Measurements from ENCODE around the gene CLCN2. TPM values are rescaled to one million over a fixed set of nuclear protein-coding genes. Genes with fewer than 3 reads are reported as not detected.
A peak's percentile ranks its signal among the peaks of the same experiment; 100 is the strongest.

CLCN2 gene
- total RNA-seq, 4 donors from 2014 or later, result 13.7 to 246 (median 73.1) TPM

DNA sequence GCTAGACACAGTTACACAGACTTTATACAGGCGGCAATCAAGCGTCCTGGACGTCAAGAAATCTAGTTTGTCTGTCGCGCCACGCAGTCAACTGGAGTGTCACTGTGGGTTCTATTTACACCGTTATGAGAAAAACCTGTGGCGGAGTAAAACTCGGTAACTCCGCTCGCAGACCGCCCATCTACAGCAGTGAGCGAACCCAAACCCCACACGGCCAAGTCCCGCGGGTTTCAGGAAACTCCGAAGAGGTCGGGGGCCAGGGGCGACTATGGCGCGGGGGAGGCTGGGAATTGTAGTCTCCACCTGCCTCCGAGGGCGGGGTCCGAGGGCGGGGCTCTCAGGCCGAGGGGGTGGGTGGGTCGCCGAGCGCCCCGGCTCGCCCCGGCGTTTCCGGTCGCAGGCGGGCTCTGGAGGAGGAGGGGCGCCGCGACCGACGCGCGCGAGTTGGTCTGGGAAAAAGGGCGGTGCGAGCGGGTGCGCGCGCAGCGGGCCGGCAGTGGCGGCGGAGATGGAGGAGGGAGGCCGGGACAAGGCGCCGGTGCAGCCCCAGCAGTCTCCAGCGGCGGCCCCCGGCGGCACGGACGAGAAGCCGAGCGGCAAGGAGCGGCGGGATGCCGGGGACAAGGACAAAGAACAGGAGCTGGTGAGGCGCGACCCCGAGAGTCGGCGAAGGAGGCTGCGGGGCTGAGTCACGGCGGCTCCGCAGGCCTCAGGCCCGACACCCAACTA lies 62.5 kb downstream of the CLCN2 start, which contains the start of gene PSMD2:
PSMD2 (plus strand) TSS at position 483 of the 729 bp plus-strand sequence; CDS start at position 509, 26 bp downstream.
- in situ Hi-C loops (cut with MboI; ENCODE audit: low pct_ligation_motif_present in 1 of 4, low pct_unique_long_range_greater_than_20kb in 1 of 4, low sequenced_read_pairs in 3 of 4) (no loop called here), intact Hi-C loops (cut with DNase I; ENCODE audit: low total_unique reads) (no loop called here)
- Histone ChIP-seq H3K4me3 (peak within 1 kb of the TSS; percentile 67 to 82 (median 77)), H3K27ac (peak within 1 kb of the TSS; percentile 81 to 89 (median 88)), H3K4me1 (peaks cover 7 to 26% (median 12%) of the 10 kb centered on the region in 4 donors), H3K9me3 (no peaks in the 10 kb centered on the region), H3K27me3 (no peaks in the 10 kb centered on the region), H3K36me3 (peaks cover 0 to 35% (median 17%) of the 10 kb centered on the region in 4 donors)
- TF ChIP-seq EP300 (IDR thresholded peaks at IDR 0.05; ENCODE audit: low read depth), result no peak
- TF ChIP-seq, protein P1, sequence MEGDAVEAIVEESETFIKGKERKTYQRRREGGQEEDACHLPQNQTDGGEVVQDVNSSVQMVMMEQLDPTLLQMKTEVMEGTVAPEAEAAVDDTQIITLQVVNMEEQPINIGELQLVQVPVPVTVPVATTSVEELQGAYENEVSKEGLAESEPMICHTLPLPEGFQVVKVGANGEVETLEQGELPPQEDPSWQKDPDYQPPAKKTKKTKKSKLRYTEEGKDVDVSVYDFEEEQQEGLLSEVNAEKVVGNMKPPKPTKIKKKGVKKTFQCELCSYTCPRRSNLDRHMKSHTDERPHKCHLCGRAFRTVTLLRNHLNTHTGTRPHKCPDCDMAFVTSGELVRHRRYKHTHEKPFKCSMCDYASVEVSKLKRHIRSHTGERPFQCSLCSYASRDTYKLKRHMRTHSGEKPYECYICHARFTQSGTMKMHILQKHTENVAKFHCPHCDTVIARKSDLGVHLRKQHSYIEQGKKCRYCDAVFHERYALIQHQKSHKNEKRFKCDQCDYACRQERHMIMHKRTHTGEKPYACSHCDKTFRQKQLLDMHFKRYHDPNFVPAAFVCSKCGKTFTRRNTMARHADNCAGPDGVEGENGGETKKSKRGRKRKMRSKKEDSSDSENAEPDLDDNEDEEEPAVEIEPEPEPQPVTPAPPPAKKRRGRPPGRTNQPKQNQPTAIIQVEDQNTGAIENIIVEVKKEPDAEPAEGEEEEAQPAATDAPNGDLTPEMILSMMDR (IDR thresholded peaks at IDR 0.05), result peak in 1 of 5 experiments; percentile 18
- peak; percentile 84 for TF ChIP-seq POLR2A (IDR thresholded peaks at IDR 0.05)
- peak; percentile 75 to 94 (median 89) for TF ChIP-seq POLR2AphosphoS5 (IDR thresholded peaks at IDR 0.05)
- WGBS, 2 donors (ENCODE audit: low coverage in 1 of 2), result 0% methylated on average over 60 of the region's 78 CpGs; no CpG with 5 or more reads in 1 of the 2 donors
- peak; percentile 99 for DNase-seq

DNA sequence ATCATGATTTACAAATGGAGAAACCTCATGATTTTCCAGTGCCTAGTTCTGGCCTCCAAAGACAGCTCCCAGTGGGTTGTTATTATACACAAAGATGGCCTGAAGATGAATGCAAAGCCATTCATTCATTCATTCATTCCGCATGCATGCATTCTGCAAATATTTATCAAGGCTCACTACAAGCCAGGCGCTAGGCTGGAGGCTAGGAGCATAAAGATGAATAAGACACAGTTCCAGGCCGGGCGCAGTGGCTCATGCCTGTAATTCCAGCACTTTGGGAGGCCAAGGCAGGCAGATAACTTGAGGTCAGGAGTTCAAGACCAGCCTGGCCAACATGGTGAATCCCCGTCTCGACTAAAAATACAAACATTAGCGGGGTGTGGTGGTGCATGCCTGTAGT lies 64.8 kb downstream of the CLCN2 start:
- DNase-seq, result no peak
- no peaks in the 10 kb centered on the region for H3K27me3 ChIP-seq
- TF ChIP-seq POLR2AphosphoS5 (IDR thresholded peaks at IDR 0.05) (no peak), EP300 (IDR thresholded peaks at IDR 0.05; ENCODE audit: low read depth) (no peak), POLR2A (IDR thresholded peaks at IDR 0.05) (no peak)
- TF ChIP-seq, protein P1 (IDR thresholded peaks at IDR 0.05), result no peak
- H3K27ac ChIP-seq, result no peak overlapping the region
- H3K36me3 ChIP-seq, result peaks cover 0 to 12% (median 4%) of the 10 kb centered on the region in 4 donors
- 60 to 79% methylated on average over 2 to 7 of the region's 7 CpGs for WGBS, 2 donors (ENCODE audit: low coverage in 1 of 2)
- intact Hi-C loops (cut with DNase I; ENCODE audit: low total_unique reads), result no loop called here
- in situ Hi-C loops (cut with MboI; ENCODE audit: low pct_ligation_motif_present in 1 of 4, low pct_unique_long_range_greater_than_20kb in 1 of 4, low sequenced_read_pairs in 3 of 4), result no loop called here
- H3K4me3 ChIP-seq, result no peak overlapping the region
- no peaks in the 10 kb centered on the region for H3K9me3 ChIP-seq
- H3K4me1 ChIP-seq, result peaks cover 7 to 26% (median 12%) of the 10 kb centered on the region in 4 donors

Small RNA genes lying within 50 kb of the gene (small RNA-seq; reads per million reads assigned to genes)
- 1,632 to 2,666 (median 2,359) reads per million in 4 donors for gene SNORD66

Other genes with a start within 250 kb of the CLCN2 start
- 10 to 100 TPM; 45.1 to 49.7 (median 48.1) TPM for gene EIF2B5, start 226.2 kb downstream of the CLCN2 start, total RNA-seq
- 100 to 1,000 TPM in 1 of 4 donors, 10 to 100 TPM in 3; 54.1 to 174 (median 65.7) TPM for gene DVL3, start 206.2 kb downstream of the CLCN2 start, total RNA-seq
- 100 to 1,000 TPM; 153 to 318 (median 182) TPM for gene AP2M1, start 186.8 kb downstream of the CLCN2 start, total RNA-seq
- 100 to 1,000 TPM in 2 of 4 donors, 10 to 100 TPM in 2; 58.6 to 286 (median 133) TPM for gene ABCF3, start 175.4 kb downstream of the CLCN2 start, total RNA-seq
- gene VWA5B2, start 132.0 kb downstream of the CLCN2 start, total RNA-seq, result 1 to 10 TPM in 2 of 4 donors, under 1 TPM in 1, not detected in 1; 0.95 to 5.0 (median 1.4) TPM
- gene ALG3, start 112.6 kb downstream of the CLCN2 start, total RNA-seq, result 10 to 100 TPM; 37.3 to 67.3 (median 52.2) TPM
- 1 to 10 TPM in 3 of 4 donors, not detected in 1; 4.0 to 7.3 (median 5.9) TPM for gene EEF1AKMT4, start 111.9 kb downstream of the CLCN2 start, total RNA-seq
- not detected for gene CAMK2N2, start 100.1 kb downstream of the CLCN2 start, total RNA-seq
- gene ECE2, start 85.6 kb downstream of the CLCN2 start, total RNA-seq, result not detected
- 100 to 1,000 TPM in 3 of 4 donors, 10 to 100 TPM in 1; 63.6 to 234 (median 195) TPM for gene PSMD2, start 62.4 kb downstream of the CLCN2 start, total RNA-seq
- 100 to 1,000 TPM; 135 to 453 (median 217) TPM for gene EIF4G1, start 47.0 kb downstream of the CLCN2 start, total RNA-seq
- gene FAM131A, start 24.0 kb downstream of the CLCN2 start, total RNA-seq, result 10 to 100 TPM; 18.5 to 41.1 (median 28.8) TPM
- gene POLR2H, start 105 bp upstream of the CLCN2 start, total RNA-seq, result 100 to 1,000 TPM in 3 of 4 donors, 10 to 100 TPM in 1; 74.4 to 206 (median 146) TPM
- not detected for gene THPO, start 16.6 kb upstream of the CLCN2 start, total RNA-seq
- 1 to 10 TPM; 1.9 to 7.0 (median 4.5) TPM for gene CHRD, start 18.4 kb upstream of the CLCN2 start, total RNA-seq
- 10 to 100 TPM in 1 of 4 donors, 1 to 10 TPM in 3; 4.1 to 17.7 (median 6.7) TPM for gene EPHB3, start 200.2 kb upstream of the CLCN2 start, total RNA-seq